HG02759 (cell line): ENCODE measurements around the gene LYSMD3.

ENCODE experiments used
- ATAC-seq: cut with Tn5 transposase; IDR thresholded peaks from one replicate; pipeline ENCODE4 v1.9.1; 2021; ENCODE audit warnings: mild to moderate bottlenecking, moderate library complexity; ENCODE audit not compliant: unreplicated experiment

LYSMD3 gene

GRCh38 chr5:90483206-90483605 lies 46.2 kb downstream of the LYSMD3 start:
- no peak for ATAC-seq

GRCh38 chr5:90480699-90481098 lies 48.7 kb downstream of the LYSMD3 start:
- ATAC-seq: no peak

DNA sequence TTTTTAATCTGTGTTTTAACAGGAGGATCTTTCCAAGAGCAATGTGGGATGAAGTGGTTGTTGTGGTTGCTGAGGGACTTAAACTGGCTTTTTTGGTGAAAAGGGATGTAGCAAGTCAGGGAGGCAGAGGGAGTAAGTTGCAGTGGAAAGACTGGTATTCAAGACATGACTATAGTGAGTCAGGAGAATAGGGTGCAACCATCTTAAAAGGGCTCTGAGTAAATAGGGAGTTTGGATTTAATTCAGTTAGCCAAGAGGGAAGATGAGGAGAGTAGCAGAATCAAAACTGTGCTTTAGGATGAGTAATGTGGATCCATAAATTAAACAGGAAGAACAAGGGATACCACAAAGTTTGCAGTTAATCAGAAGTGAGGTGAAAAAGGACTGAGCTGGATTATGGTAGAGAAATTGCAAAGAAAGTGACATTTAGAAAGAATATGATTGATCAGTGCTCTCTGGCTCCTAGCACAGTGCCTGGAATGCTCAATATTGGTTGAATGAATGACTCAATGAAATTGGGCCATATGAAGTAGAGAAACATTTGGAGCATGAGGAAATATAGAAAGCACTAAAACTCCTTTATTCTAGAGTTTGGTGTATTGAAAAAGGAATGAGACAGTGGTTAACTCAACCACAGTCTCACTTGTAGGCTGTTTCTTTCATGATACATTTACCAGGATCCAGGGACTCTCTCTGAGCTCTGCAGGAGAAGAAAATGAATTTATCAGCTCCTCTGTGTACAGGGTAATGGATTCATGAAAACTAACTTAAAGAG lies 49.6 kb downstream of the LYSMD3 start:
- ATAC-seq: no peak

GRCh38 chr5:90477621-90478215 lies 51.7 kb downstream of the LYSMD3 start:
- ATAC-seq: no peak

DNA sequence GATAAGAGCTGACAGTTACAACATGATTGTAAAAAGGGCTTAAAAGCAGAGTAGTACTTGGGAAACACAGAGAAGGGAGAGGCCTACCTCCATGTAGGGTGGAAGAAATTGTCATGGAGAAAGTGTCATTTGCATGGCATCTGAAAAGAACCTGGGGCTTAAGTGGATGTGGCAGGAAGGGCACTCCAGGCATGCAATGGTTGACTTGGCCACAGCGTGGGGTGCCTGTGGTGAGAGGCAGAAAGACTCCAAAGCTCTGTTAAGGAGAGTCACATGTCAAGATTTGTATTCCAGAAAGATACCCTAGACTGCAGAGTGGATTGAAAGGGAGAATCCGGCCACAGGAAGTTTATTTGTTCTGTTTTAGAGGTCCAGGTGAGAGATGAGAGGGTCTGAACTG lies 52.3 kb downstream of the LYSMD3 start:
- ATAC-seq: no peak

GRCh38 chr5:90476391-90476790 lies 53.0 kb downstream of the LYSMD3 start:
- ATAC-seq: no peak

- ATAC-seq: no peak
These were observed 53.9 kb downstream of the LYSMD3 start for GRCh38 chr5:90475436-90475980.

GRCh38 chr5:90474235-90475107 lies 54.9 kb downstream of the LYSMD3 start, which contains the start of the genes MBLAC2 and POLR3G:
Gene MBLAC2, minus strand, starts transcription at chr5:90474771. Its CDS starts 479 bp downstream, at chr5:90474292.
Gene POLR3G, plus strand, starts transcription at chr5:90474864. Its CDS starts 10,704 bp downstream, at chr5:90485568.
- peak; percentile 90 for ATAC-seq

DNA sequence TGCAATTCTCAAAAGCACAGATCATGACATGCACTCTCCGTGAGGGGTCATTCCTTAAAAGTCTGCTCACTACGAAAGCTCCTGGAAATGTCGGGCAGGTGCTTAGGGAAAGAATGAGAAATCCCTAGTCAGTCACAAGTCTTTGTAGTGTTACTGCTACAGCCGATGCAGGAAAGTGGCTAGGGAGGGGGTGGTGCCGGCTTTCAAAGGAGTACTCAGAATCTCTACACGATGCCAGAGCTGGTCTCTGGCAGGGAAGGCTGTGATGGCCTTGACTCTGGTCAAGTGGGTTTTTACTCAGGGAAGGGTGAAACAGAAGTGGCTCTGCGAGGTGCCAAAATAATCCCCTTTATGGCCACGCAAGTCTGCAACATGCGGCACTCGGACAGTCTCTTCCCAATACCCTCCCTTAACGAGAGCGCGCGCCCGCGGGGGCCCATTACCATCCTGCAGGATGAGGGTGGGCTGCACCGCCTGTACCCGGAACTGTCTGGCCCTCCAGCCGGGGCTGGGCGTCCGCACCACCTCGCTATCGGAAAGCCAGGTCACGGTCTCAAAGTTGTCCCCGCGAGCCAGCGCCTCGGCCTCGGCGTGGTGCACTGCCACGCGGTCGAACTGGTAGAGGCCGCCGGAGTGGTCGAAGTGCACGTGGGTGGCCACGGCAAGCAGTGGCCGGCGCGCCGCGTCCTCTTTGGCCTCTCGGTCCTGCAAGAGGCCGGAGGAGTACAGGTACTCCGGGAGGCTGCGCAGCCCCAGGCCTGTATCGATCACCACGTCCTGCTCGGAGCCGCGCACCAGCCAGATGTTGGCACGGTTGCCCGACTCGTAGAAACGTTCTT lies 55.8 kb downstream of the LYSMD3 start:
- ATAC-seq: peak; percentile 12

DNA sequence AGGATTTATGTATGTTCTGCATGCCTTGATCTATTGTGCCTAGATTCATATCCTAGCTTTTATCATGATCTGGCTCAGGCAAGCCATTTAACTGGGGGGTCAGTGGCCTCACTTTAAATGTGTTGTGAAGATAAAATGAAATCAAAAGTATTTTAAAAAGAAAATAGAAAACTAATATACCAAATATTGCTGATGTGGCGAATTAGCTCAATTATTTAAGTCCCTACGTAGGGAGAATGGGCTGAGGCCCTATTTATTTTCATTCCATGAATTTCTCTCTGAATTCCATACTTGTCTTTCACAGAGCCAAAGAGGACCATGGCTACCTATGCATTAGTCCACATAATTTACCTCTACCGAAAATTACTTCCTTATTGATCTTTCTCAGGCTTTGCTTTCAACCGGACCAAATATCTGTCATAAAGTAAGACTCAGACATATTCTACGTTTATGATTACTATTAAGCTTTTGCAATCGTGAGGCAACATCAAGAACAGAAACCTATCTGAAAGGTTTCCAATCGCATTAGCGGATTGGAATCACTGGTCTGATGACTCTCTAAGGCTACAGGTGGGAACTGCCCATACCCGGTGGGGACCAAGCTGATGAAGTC lies 56.5 kb downstream of the LYSMD3 start:
- ATAC-seq: peak; percentile 3
